ENCODE data around the gene PCBP3. TPM values are rescaled to one million over a fixed set of nuclear protein-coding genes. Genes with fewer than 3 reads are reported as not detected.
"Not testable (repeated sequence)": the region's sequence is repeated elsewhere in the genome, so short reads cannot be mapped to it uniquely, and the experiment has no call there.

The PCBP3 gene
- polyA plus RNA-seq, 1 donor, result 0.89 TPM

GRCh38 chr21:45892916-45893739 is 249.6 kb downstream of the PCBP3 start:
- no peak for DNase-seq (ENCODE audit: low read depth)

- no peak for DNase-seq (ENCODE audit: low read depth)
Observed at GRCh38 chr21:45893740-45894449, 250.4 kb downstream of the PCBP3 start.

GRCh38 chr21:45894450-45894825 is 250.9 kb downstream of the PCBP3 start:
- peak; percentile 50 for DNase-seq (ENCODE audit: low read depth)

- no peak for DNase-seq (ENCODE audit: low read depth)
Observed at GRCh38 chr21:45894906-45895777, 251.6 kb downstream of the PCBP3 start.

GRCh38 chr21:45895778-45896370 is 252.3 kb downstream of the PCBP3 start:
- DNase-seq (ENCODE audit: low read depth), result no peak

- DNase-seq (ENCODE audit: low read depth), result not testable (repeated sequence)
Observed at GRCh38 chr21:45896431-45896830, 252.9 kb downstream of the PCBP3 start.

- no peak for DNase-seq (ENCODE audit: low read depth)
Observed at GRCh38 chr21:45897191-45898027, 253.9 kb downstream of the PCBP3 start.

GRCh38 chr21:45898028-45898350 is 254.5 kb downstream of the PCBP3 start:
- DNase-seq (ENCODE audit: low read depth), result no peak

GRCh38 chr21:45898781-45899180 is 255.3 kb downstream of the PCBP3 start:
- DNase-seq (ENCODE audit: low read depth), result no peak

GRCh38 chr21:45899317-45900033 is 255.9 kb downstream of the PCBP3 start:
- no peak for DNase-seq (ENCODE audit: low read depth)

- no peak for DNase-seq (ENCODE audit: low read depth)
Observed at GRCh38 chr21:45900034-45900868, 256.7 kb downstream of the PCBP3 start.

GRCh38 chr21:45901061-45901690 is 257.7 kb downstream of the PCBP3 start:
- DNase-seq (ENCODE audit: low read depth), result no peak

- DNase-seq (ENCODE audit: low read depth), result no peak
Observed at GRCh38 chr21:45902292-45902995, 258.9 kb downstream of the PCBP3 start.

- DNase-seq (ENCODE audit: low read depth), result no peak
Observed at GRCh38 chr21:45905196-45905595, 261.7 kb downstream of the PCBP3 start.

- DNase-seq (ENCODE audit: low read depth), result no peak
Observed at GRCh38 chr21:45906196-45906805, 262.8 kb downstream of the PCBP3 start.

- DNase-seq (ENCODE audit: low read depth), result no peak
Observed at GRCh38 chr21:45906859-45907258, 263.3 kb downstream of the PCBP3 start.

- no peak for DNase-seq (ENCODE audit: low read depth)
Observed at GRCh38 chr21:45908536-45909237, 265.2 kb downstream of the PCBP3 start.

Measured in forelimb muscle (tissue), 1 donor.